SIG-M5 treated with dmso at 0.1 percent for 504 hours (cell line): ENCODE measurements around the gene NEURL1B.
A peak's percentile ranks its signal among the peaks of the same experiment; 100 is the strongest.

Source experiments
- DNase-seq: peaks from one replicate; lab custom pipeline; 2025; ENCODE audit not compliant: unreplicated experiment; lab: John Stamatoyannopoulos, UW

NEURL1B gene

DNA sequence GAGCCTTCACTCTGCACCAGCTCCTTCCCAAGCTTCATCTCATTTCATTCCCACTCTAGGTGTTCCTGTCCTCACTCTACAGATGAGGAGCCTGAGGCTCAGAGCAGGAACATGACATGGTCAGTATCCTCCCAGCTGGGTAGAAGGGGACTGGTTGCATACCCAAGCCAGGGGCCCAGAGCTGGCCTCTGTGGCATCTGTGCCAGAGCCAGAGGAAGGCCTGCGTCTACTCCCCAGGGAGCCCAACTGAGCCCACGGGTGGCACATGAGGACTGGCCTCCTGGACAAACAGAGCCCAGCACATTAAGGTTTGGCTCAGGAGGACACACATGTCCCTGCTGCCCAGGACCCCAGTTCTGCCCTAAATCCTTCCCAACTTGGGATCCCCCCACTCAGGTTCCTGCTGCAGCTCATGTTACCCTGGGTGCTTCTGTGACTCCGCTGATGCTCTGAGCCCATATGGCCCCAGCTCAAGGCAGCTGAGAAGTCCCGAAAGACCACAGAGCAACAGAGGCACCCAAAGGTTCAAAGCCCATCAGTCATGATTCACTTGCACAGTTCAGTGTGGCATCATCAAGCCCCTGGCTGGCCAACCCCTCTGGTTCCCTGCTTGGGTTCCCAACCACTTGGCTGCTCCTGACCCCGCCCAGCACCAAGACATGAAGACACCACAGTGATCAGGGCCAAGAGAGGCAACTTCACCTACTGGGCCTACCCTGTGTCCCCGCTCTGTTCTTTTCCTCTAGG lies 8.5 kb upstream of the NEURL1B start:
- no peak for DNase-seq

DNA sequence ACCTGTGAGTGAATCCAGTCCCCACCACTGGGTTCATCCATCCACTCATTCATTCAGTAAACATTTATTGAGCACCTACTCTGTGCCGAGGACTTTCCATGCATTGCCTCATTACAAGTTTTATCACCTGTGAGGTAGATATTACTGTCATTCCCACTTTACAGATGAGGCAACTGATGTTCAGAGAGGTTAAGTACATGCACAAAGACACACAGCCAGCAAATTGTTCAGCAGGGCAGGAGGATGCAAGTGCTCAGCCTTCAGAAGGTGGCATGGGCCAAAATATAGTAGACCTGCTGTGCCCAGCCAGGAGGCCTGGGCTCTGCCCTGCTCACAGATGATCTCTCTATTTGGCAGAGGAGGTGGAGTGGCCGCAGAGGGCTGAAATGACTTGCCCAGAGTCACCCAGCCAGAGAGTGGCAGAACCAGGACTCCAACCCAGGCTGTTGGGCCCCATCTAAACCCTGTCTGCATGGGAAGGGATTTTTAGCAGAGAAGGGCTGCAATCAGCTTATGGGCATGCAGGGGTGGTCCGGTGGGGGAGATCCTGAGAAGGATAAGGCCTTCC lies 7.6 kb upstream of the NEURL1B start:
- DNase-seq = no peak

DNA sequence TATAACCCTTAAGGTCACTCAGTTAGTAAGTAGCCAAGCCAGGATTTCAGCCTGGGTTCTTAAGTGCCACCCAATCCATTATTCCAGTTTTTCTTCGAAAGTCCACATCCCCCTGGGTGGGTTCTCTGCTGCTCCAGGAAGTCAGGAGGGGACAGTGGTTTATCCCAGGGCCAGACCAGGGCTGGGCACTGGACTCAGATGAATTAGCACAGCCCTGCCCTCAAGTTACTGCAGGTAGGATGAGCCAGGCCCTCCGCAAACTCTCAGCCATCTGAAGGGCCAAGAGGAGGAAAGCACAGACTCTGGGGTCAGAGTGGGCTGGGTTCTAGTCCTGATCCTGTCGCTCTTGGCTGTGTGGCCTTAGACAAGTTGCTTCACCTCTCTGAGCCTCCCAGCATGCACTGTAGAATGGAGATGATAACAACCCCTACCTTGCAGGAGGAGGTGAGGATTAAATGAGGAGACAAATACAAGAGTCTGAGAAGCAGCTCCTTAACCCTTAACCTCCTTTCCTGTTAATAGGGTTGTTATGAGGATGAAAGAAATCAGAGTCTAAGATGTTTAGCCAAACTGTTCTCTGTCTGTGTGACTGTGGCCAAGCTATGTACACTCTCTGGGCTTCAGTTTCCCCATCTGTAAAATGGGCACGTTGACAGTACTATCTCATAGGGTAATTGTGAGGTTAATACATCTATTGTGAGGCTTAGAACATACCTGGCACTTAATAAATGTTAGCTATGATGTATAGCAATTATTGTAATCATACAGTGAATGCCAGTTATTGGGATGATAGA lies 6.8 kb upstream of the NEURL1B start:
- no peak for DNase-seq

DNA sequence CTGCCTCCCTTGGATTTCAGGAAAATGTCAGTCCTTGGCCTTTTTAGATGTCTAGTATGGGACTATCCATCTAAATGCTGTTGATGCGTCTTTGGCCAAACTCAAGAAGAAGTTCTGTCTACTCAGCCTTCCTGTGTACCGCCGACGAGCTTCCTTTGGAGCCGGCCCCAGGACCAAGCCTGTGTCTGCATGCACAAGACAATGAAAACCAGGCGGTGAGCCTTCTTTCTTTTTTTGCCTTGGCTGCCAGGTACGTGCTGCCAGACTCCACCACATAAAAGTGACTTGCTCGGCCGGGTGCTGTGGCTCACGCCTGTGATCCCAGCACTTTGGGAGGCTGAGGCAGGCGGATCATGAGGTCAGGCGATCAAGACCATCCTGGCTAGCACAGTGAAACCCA lies 6.0 kb upstream of the NEURL1B start:
- no peak for DNase-seq

GRCh38 chr5:172636279-172637050 lies 4.6 kb upstream of the NEURL1B start:
- no peak for DNase-seq

DNA sequence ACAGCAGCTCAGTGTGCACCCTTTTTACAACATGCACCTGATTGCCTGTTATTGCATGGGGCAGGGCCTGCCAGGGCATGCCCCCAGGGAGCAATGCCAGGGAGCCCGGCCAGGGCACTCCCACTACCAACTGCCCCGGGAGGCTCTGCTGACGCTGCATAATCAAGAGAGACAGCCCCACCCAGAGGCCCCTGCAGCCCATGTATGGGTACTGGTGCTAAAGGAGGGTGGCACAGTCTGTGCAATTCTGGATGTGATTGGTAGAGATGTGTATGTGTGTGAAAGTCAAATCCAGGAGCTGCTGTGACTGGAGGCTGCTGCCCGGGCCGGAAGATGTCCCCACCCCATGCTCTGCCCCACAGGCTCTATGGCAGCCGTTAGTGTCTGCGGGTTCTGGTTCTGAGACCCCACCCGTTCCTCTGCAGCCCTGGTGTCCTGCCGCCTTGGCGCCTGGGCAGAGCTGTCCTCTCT lies 3.9 kb upstream of the NEURL1B start:
- no peak for DNase-seq

DNA sequence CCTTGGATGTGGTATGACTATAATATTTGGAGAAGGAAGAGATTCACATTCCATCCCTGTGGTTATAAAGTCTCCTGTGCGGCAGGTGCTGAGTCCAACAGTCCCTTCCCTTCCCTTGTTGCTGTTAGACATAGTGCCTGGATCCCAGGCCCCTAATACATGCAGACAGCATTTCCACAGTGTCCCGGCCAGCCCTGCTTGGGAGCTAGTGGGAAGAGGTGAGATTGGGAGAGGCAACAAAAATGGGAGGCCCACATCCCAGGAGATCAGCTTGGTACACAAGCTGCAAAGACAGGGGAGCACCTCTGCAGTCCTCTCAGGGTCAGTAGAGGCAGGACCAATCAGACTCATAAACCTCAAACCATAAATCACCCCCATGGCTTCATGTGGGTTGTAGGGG lies 3.3 kb upstream of the NEURL1B start:
- no peak for DNase-seq

DNA sequence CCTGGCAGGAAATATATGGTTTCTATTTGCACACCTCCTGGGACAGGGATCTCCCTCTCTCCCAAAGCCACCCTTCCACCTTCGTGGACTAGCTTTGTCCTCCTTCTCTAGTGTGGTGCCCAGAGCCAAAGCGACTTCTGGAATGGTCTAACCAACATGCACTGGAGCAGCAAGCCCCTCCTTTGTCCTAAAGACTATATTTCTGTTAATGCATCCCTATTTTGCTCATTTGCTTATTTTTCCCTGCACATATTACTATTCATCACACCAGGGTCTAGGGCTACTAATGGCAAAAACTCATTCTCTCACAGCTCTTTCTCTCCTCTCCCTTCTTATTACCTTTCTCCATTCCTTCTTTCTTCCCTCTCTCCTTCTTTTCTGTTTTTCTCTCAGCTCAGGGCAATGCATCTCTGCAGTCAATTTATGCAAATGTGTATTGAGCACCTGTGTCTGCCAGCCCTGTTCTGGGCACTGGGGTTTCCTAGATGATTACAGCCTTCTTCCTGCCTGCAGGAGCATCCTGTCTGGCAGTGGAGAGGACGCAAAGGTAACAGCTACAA lies 2.8 kb upstream of the NEURL1B start:
- no peak for DNase-seq

- DNase-seq = no peak
Measured at GRCh38 chr5:172640139-172640538, 924 bp upstream of the NEURL1B start.

DNA sequence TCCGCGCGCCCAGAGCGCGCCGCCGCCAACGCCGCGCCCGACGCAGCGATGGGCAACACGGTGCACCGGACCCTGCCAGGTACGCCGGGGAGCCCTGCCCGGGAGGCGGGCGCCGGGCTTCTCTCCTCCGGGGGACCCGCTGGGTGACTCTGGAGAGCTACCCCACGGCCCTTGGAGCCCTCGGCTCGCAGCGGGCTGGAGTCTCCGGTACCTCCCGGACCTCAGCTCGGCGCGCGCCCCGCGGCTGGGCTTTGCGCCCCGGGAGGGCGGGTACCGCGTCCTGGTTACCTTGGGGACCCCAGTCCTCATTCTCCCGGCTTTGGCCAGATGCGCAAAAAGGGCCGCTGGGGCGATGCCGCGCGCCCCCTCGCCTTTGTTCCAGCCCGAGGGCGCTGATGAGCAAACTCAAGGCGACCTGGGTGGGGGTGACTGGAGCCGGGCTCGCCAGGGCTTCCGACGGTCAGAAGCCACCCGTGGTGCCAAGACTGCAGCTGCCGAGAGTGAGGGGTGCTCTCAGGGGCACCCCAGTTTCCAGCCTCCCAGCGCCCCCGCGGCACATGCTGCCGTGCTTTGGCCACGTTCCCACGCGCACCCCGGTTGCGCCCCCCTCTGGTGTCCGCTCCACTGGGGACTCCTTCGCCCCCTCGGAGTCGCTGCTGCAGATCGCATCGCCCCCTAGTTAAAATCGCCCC lies 442 bp downstream of the NEURL1B start:
- no peak for DNase-seq

DNA sequence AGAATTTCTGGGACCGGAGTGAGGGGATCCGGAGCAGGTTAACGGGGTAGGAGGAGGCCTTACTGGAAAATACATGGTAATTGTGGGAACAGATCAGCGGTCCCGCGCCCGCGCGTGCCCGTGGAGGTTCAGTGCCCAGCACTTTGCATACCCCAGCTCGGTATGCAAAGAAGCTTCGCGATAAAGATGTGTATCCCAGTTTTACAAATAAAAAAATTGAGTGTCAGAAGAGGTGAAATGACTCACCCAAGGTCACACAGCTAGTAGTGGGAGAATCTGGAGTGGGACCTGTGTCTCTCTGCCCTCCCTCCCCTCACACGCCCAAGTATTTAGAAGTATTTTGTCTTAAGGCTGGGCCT lies 967 bp downstream of the NEURL1B start:
- DNase-seq = no peak

DNA sequence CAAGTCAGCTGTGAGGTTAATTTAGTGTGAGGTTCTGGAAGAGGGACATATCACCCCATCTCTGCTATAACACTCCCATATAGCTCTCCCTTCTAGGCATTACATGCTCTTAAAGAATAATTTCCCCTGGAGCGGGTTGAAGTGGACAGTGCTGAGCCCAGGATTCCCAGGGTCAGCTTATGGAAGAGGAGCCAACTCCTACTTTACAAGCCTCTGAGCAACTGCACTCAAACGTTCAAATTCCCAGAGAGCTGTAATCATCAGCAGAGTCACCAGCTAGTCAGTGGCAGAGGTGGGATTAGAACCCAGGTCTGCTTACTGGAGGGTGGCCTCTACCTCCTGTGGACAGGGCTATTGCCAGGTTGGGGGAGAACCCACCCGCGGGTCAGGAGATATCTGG lies 1.4 kb downstream of the NEURL1B start:
- DNase-seq = no peak

- DNase-seq = no peak
Measured at GRCh38 chr5:172642926-172643871, 2.1 kb downstream of the NEURL1B start.

DNA sequence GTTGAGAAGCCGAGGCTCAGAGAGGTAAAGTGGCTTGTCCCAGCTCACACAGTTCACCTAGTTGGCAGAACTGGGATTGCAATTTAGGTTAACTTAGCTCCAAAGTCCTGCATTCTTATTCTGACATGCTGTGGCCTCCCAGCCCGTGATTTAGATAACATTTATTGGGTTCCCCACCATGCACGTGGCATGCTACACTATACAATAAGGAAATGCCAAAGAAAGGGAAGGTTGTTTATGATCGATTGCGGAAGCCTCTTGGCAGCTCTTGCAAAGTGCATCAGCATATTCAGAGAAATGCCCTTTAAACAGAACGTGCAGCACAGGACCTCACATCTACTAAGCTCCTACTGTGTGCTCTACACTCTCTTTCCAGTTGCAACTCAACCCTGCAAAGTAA lies 3.2 kb downstream of the NEURL1B start:
- DNase-seq = peak; percentile 13

DNA sequence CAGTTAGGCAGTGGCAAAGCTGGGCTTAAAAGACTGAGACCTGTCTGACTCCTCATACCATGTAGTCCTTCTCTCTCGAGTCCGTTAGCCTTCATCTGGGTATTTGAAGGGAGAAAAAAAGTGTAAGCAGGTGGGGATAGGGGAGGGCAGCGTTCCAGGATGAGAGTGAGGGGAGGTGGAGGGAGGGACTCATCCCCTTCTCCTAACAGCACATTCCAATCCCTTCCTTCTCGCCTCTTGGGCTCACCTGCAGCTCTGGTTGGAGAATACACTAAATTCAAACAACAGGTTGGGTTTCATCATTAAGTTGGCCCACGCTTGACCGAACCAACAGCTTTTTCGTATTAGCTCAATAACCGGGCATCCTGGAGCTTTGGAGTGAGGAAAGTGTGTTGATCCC lies 3.6 kb downstream of the NEURL1B start:
- no peak for DNase-seq

DNA sequence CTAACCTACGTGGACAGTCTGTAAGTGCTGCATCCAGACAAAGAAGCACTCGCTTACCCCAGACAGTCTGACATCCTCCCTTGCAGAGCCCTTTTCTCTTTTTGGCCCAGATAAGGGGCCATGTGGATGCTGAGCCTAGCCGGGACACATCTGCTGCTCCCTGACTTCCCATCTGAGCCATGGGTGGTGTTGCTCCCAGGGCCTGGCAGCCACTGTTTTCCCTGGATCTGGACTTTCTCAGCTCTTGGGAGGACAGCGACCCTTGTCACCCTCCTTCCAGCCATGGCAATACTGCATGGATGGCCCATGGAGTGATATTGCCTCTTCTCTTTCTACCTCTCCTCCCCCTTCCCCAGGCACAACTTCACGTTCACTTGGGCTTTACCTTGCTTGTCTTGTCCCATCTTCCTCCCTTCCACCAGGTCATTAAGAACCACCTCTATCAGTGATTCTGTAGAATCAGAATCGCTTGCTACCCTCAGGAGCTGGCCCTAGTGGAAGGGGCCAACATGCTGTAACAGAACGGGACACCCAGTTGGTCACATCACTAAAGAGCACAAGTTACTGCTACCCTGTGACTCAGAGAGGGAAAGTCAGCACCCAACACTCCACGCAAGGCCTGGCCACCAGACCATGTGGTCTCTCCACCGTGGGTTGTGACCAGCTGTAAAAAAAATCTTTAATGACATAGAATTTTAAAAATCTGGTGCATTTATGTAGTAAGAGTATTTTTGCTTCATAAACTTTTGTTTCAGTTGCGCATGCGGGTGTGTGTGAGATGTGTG lies 4.4 kb downstream of the NEURL1B start:
- no peak for DNase-seq

GRCh38 chr5:172646716-172647285 lies 5.7 kb downstream of the NEURL1B start:
- no peak for DNase-seq

DNA sequence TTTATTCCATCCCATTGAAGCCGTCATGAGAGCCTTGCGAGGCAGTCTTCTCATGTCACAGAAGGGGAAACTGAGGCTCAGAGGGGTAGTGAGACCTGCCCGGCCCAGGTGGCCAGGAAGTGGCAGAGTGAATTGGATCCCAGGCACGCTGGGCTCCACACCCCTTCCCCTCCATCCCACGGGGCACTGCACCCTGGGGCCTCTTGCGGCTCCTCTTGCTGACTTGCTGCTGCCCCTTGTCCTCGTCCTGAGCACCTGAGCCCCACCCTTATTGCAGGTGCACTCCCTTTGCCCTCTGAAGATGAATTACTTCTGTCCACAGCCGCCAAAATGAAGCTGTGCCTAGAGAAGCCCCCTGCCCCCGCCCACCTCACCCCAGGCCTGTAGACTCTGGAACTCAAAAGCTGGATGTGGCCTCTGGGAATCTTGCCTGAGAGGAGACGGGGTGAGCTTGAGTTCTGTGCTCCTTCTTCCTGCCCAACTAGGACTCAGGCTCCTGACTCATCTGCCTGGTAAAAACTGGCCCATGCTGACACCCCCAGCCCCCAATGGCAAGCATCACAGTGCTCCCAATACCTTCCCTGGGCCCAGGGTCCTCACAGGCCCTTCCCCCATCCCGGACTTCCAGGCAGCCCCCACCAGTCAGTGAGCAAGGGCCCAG lies 6.4 kb downstream of the NEURL1B start:
- DNase-seq = no peak
